ENCODE results near the gene OBP2A.

Gene OBP2A

DNA sequence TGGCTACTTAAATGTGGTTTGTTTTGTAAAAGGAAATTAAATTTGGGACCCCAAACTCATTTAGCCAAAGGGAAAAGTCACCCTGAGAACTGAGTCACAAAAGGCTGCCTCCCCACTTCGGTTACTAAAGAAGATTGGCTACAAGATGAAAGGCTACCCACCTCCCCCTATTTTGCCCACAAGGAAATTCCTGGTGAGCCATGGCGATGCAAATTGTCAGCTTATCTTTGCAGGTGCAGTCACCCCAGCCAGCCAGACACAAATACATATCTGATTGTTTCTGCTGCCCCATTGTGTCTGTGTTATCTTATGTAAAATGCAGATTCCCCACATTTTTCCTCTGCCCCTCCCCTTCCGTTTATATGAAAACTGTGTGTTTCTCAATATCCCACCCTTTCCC, 24.5 kb downstream of the OBP2A start:
- no peak for TF ChIP-seq CTCF (conservative IDR thresholded peaks at IDR 0.05; ENCODE audit: low read depth, low read length)
- Histone ChIP-seq H3K4me1 (ENCODE audit: low read depth, poor library complexity, severe bottlenecking) (no peaks in the 10 kb centered on the region), H3K36me3 (ENCODE audit: insufficient read depth) (no peaks in the 10 kb centered on the region), H3K79me2 (ENCODE audit: insufficient read depth, low read depth) (no peaks in the 10 kb centered on the region), H2AFZ (ENCODE audit: low read depth) (no peak overlapping the region), H4K20me1 (ENCODE audit: insufficient read depth) (no peaks in the 10 kb centered on the region), H3K4me3 (IDR thresholded peaks at IDR 0.05; ENCODE audit: insufficient read depth, low read depth, low read length) (no peak overlapping the region), H3K4me2 (no peak overlapping the region), H3K27me3 (ENCODE audit: insufficient read depth, low read depth) (peaks cover 42% of the 10 kb centered on the region; the same call in 1 of the 2 replicates), H3K27ac (no peak overlapping the region), H3K9ac (no peak overlapping the region)

DNA sequence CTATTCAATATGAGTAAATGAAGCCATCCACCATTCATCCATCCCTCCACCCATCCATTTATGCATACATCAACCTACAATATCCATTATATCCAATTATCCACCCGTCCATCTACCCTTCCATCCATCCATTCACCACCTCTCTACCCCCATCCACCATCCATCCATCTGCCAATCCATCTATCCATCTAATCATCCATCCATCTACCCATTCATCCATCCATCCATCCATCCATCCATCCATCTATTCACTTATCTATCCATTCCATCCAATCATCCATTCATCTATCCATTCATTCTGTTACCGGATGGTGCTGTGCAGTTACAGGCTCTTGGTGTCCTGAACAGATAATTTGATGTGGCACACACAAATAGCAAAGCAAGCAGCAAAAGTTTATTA, 26.3 kb downstream of the OBP2A start:
- H3K27me3 ChIP-seq (ENCODE audit: insufficient read depth, low read depth): peaks cover 44% of the 10 kb centered on the region; the same call in 1 of the 2 replicates

DNA sequence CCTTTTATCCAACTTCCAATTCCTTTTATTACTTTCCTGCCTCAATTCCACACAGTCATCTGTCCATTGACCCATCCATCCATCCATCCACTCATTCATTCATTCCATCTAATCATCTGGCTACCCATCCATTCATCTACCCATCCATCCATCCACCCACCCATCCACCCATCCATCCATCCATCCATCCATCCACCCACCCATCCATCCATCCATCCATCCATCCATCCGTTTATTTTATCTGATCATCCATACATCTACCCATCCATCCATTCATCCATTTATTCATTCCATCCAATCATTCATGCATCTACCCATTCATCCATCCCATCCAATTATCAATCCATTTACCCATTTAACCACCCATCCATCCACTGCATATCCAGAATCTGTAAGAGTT, 27.2 kb downstream of the OBP2A start:
- no peak for TF ChIP-seq CTCF (conservative IDR thresholded peaks at IDR 0.05; ENCODE audit: low read depth, low read length)
- H4K20me1 ChIP-seq (ENCODE audit: insufficient read depth): no peaks in the 10 kb centered on the region
- H3K79me2 ChIP-seq (ENCODE audit: insufficient read depth, low read depth): no peaks in the 10 kb centered on the region
- no peak overlapping the region for H3K4me3 ChIP-seq (IDR thresholded peaks at IDR 0.05; ENCODE audit: insufficient read depth, low read depth, low read length)
- no peak overlapping the region for H2AFZ ChIP-seq (ENCODE audit: low read depth)
- H3K36me3 ChIP-seq (ENCODE audit: insufficient read depth): no peaks in the 10 kb centered on the region
- H3K4me1 ChIP-seq (ENCODE audit: low read depth, poor library complexity, severe bottlenecking): no peaks in the 10 kb centered on the region
- H3K27ac ChIP-seq: no peak overlapping the region
- peaks cover 43% of the 10 kb centered on the region; the same call in 1 of the 2 replicates for H3K27me3 ChIP-seq (ENCODE audit: insufficient read depth, low read depth)
- no peak overlapping the region for H3K9ac ChIP-seq
- no peak overlapping the region for H3K4me2 ChIP-seq

More for the DNA sequence above, 26.3 kb downstream of the OBP2A start:
- no peak overlapping the region for H3K9ac ChIP-seq
- H2AFZ ChIP-seq (ENCODE audit: low read depth): no peak overlapping the region
- no peak overlapping the region for H3K4me2 ChIP-seq
- no peak overlapping the region for H3K27ac ChIP-seq
- no peak overlapping the region for H3K4me3 ChIP-seq (IDR thresholded peaks at IDR 0.05; ENCODE audit: insufficient read depth, low read depth, low read length)
- no peaks in the 10 kb centered on the region for H3K36me3 ChIP-seq (ENCODE audit: insufficient read depth)
- H3K4me1 ChIP-seq (ENCODE audit: low read depth, poor library complexity, severe bottlenecking): no peaks in the 10 kb centered on the region
- no peaks in the 10 kb centered on the region for H4K20me1 ChIP-seq (ENCODE audit: insufficient read depth)
- TF ChIP-seq CTCF (conservative IDR thresholded peaks at IDR 0.05; ENCODE audit: low read depth, low read length): no peak
- H3K79me2 ChIP-seq (ENCODE audit: insufficient read depth, low read depth): no peaks in the 10 kb centered on the region

GRCh38 chr9:135574331-135574730, 28.4 kb downstream of the OBP2A start:
- H3K27me3 ChIP-seq (ENCODE audit: insufficient read depth, low read depth): peaks cover 32% of the 10 kb centered on the region; the same call in 1 of the 2 replicates
- H3K4me3 ChIP-seq (IDR thresholded peaks at IDR 0.05; ENCODE audit: insufficient read depth, low read depth, low read length): no peak overlapping the region
- TF ChIP-seq CTCF (conservative IDR thresholded peaks at IDR 0.05; ENCODE audit: low read depth, low read length): no peak
- H3K79me2 ChIP-seq (ENCODE audit: insufficient read depth, low read depth): no peaks in the 10 kb centered on the region
- no peak overlapping the region for H3K4me2 ChIP-seq
- no peak overlapping the region for H3K9ac ChIP-seq
- no peak overlapping the region for H3K27ac ChIP-seq
- no peaks in the 10 kb centered on the region for H4K20me1 ChIP-seq (ENCODE audit: insufficient read depth)
- H2AFZ ChIP-seq (ENCODE audit: low read depth): no peak overlapping the region
- no peaks in the 10 kb centered on the region for H3K36me3 ChIP-seq (ENCODE audit: insufficient read depth)
- no peaks in the 10 kb centered on the region for H3K4me1 ChIP-seq (ENCODE audit: low read depth, poor library complexity, severe bottlenecking)
